ENCODE data around the gene LAMB4. TPM values are rescaled to one million over a fixed set of nuclear protein-coding genes. Genes with fewer than 3 reads are reported as not detected.
A peak's percentile ranks its signal among the peaks of the same experiment; 100 is the strongest.
"Not testable (repeated sequence)": the region's sequence is repeated elsewhere in the genome, so short reads cannot be mapped to it uniquely, and the experiment has no call there.

The LAMB4 gene
- total and polyA plus RNA-seq, 7 experiments from 2014 or later = 0.17 TPM; not detected in 6

- H3K9me3 ChIP-seq (ENCODE audit: control insufficient read depth in 2 of 3, low read length in 3 of 3); H3K4me3 Mint-ChIP-seq; intact Hi-C loops (cut with micrococcal nuclease); ATAC-seq; H3K27me3 ChIP-seq (ENCODE audit: control insufficient read depth in 2 of 2, insufficient read depth in 2 of 2, low read length in 2 of 2); DNase-seq; H3K27ac Mint-ChIP-seq; CTCF ChIA-PET; H3K4me3 ChIP-seq (ENCODE audit: low read length); POLR2A ChIA-PET; H3K9me3 Mint-ChIP-seq; H3K36me3 Mint-ChIP-seq; H3K4me1 Mint-ChIP-seq; H3K4me1 ChIP-seq (ENCODE audit: control insufficient read depth in 2 of 2, insufficient read depth in 2 of 2, low read length in 2 of 2); H3K27ac ChIP-seq (ENCODE audit: low read depth, low read length); H3K36me3 ChIP-seq (ENCODE audit: control insufficient read depth in 2 of 3, insufficient read depth in 3 of 3, low read length in 3 of 3): not testable (repeated sequence)
- peaks cover under 1 to 11% (median 6%) of the 10 kb centered on the region in 5 donors for H3K27me3 Mint-ChIP-seq
These were observed 96.9 kb downstream of the LAMB4 start for GRCh38 chr7:108033309-108033708.

GRCh38 chr7:108030516-108030915 lies 99.6 kb downstream of the LAMB4 start:
- H3K36me3 Mint-ChIP-seq = no peaks in the 10 kb centered on the region
- no peaks in the 10 kb centered on the region for H3K27me3 ChIP-seq (ENCODE audit: control insufficient read depth in 2 of 2, insufficient read depth in 2 of 2, low read length in 2 of 2)
- DNase-seq = no peak
- H3K27me3 Mint-ChIP-seq = peaks cover 0 to 16% (median 9%) of the 10 kb centered on the region in 5 donors
- no peaks in the 10 kb centered on the region for H3K36me3 ChIP-seq (ENCODE audit: control insufficient read depth in 2 of 3, insufficient read depth in 3 of 3, low read length in 3 of 3)
- no peaks in the 10 kb centered on the region for H3K4me1 Mint-ChIP-seq
- no peak overlapping the region for H3K27ac ChIP-seq (ENCODE audit: low read depth, low read length)
- no peaks in the 10 kb centered on the region for H3K4me1 ChIP-seq (ENCODE audit: control insufficient read depth in 2 of 2, insufficient read depth in 2 of 2, low read length in 2 of 2)
- POLR2A ChIA-PET = no interaction called here
- H3K27ac Mint-ChIP-seq = no peak overlapping the region
- no peaks in the 10 kb centered on the region for H3K9me3 ChIP-seq (ENCODE audit: control insufficient read depth in 2 of 3, low read length in 3 of 3)
- intact Hi-C loops (cut with micrococcal nuclease) = no loop called here
- H3K4me3 ChIP-seq (ENCODE audit: low read length) = no peak overlapping the region
- ATAC-seq = no peak
- H3K9me3 Mint-ChIP-seq = no peaks in the 10 kb centered on the region
- CTCF ChIA-PET = interaction anchor here (0.6 kb wide), 1 partner anchor 18 kb away, joined by 3 read pairs; no protein-coding TSS in a partner anchor
- H3K4me3 Mint-ChIP-seq = no peak overlapping the region

- ChIA-PET POLR2A (no interaction called here), CTCF (no interaction called here)
- intact Hi-C loops (cut with micrococcal nuclease) = no loop called here
- ATAC-seq = no peak
- no peak overlapping the region for H3K4me3 ChIP-seq (ENCODE audit: low read length)
- Mint-ChIP-seq H3K27ac (no peak overlapping the region), H3K27me3 (peaks cover 0 to 19% (median 13%) of the 10 kb centered on the region in 5 donors), H3K9me3 (no peaks in the 10 kb centered on the region), H3K4me3 (no peak overlapping the region), H3K36me3 (no peaks in the 10 kb centered on the region), H3K4me1 (no peaks in the 10 kb centered on the region)
- no peaks in the 10 kb centered on the region for H3K36me3 ChIP-seq (ENCODE audit: control insufficient read depth in 2 of 3, insufficient read depth in 3 of 3, low read length in 3 of 3)
- H3K9me3 ChIP-seq (ENCODE audit: control insufficient read depth in 2 of 3, low read length in 3 of 3) = no peaks in the 10 kb centered on the region
- DNase-seq = no peak
- H3K27ac ChIP-seq (ENCODE audit: low read depth, low read length) = no peak overlapping the region
- no peaks in the 10 kb centered on the region for H3K27me3 ChIP-seq (ENCODE audit: control insufficient read depth in 2 of 2, insufficient read depth in 2 of 2, low read length in 2 of 2)
- H3K4me1 ChIP-seq (ENCODE audit: control insufficient read depth in 2 of 2, insufficient read depth in 2 of 2, low read length in 2 of 2) = no peaks in the 10 kb centered on the region
These were observed 101.1 kb downstream of the LAMB4 start for GRCh38 chr7:108029034-108029433.

GRCh38 chr7:108028111-108028510 lies 102.0 kb downstream of the LAMB4 start:
- H3K36me3 ChIP-seq (ENCODE audit: control insufficient read depth in 2 of 3, insufficient read depth in 3 of 3, low read length in 3 of 3) = no peaks in the 10 kb centered on the region
- no peaks in the 10 kb centered on the region for H3K36me3 Mint-ChIP-seq
- H3K27ac Mint-ChIP-seq = no peak overlapping the region
- ATAC-seq (no peak), DNase-seq (no peak)
- no peak overlapping the region for H3K27ac ChIP-seq (ENCODE audit: low read depth, low read length)
- no peaks in the 10 kb centered on the region for H3K4me1 ChIP-seq (ENCODE audit: control insufficient read depth in 2 of 2, insufficient read depth in 2 of 2, low read length in 2 of 2)
- intact Hi-C loops (cut with micrococcal nuclease) = no loop called here
- H3K27me3 Mint-ChIP-seq = peaks cover 0 to 24% (median 13%) of the 10 kb centered on the region in 5 donors
- no peak overlapping the region for H3K4me3 Mint-ChIP-seq
- ChIA-PET CTCF (no interaction called here), POLR2A (no interaction called here)
- H3K9me3 Mint-ChIP-seq = no peaks in the 10 kb centered on the region
- H3K4me1 Mint-ChIP-seq = no peaks in the 10 kb centered on the region
- H3K9me3 ChIP-seq (ENCODE audit: control insufficient read depth in 2 of 3, low read length in 3 of 3) = no peaks in the 10 kb centered on the region
- no peaks in the 10 kb centered on the region for H3K27me3 ChIP-seq (ENCODE audit: control insufficient read depth in 2 of 2, insufficient read depth in 2 of 2, low read length in 2 of 2)
- no peak overlapping the region for H3K4me3 ChIP-seq (ENCODE audit: low read length)

GRCh38 chr7:108027239-108027638 lies 102.9 kb downstream of the LAMB4 start:
- Mint-ChIP-seq H3K36me3 (no peaks in the 10 kb centered on the region), H3K4me1 (no peaks in the 10 kb centered on the region), H3K27ac (no peak overlapping the region), H3K9me3 (no peaks in the 10 kb centered on the region), H3K4me3 (no peak overlapping the region), H3K27me3 (peaks cover 0 to 28% (median 13%) of the 10 kb centered on the region in 5 donors)
- POLR2A ChIA-PET = no interaction called here
- intact Hi-C loops (cut with micrococcal nuclease) = no loop called here
- Histone ChIP-seq H3K36me3 (ENCODE audit: control insufficient read depth in 2 of 3, insufficient read depth in 3 of 3, low read length in 3 of 3) (no peaks in the 10 kb centered on the region), H3K4me1 (ENCODE audit: control insufficient read depth in 2 of 2, insufficient read depth in 2 of 2, low read length in 2 of 2) (no peaks in the 10 kb centered on the region), H3K27ac (ENCODE audit: low read depth, low read length) (no peak overlapping the region), H3K4me3 (ENCODE audit: low read length) (no peak overlapping the region), H3K9me3 (ENCODE audit: control insufficient read depth in 2 of 3, low read length in 3 of 3) (no peaks in the 10 kb centered on the region), H3K27me3 (ENCODE audit: control insufficient read depth in 2 of 2, insufficient read depth in 2 of 2, low read length in 2 of 2) (no peaks in the 10 kb centered on the region)
- no peak for DNase-seq
- CTCF ChIA-PET = no interaction called here
- ATAC-seq = no peak

- ATAC-seq = no peak
- POLR2A ChIA-PET = no interaction called here
- no peaks in the 10 kb centered on the region for H3K9me3 Mint-ChIP-seq
These were observed 103.5 kb downstream of the LAMB4 start for GRCh38 chr7:108026647-108027046.

GRCh38 chr7:108026116-108026515 lies 104.0 kb downstream of the LAMB4 start:
- Mint-ChIP-seq H3K27ac (peak overlapping the region in 1 of 9 donors; percentile 22), H3K9me3 (no peaks in the 10 kb centered on the region), H3K4me1 (no peaks in the 10 kb centered on the region), H3K27me3 (peaks cover 0 to 30% (median 15%) of the 10 kb centered on the region in 5 donors), H3K4me3 (no peak overlapping the region), H3K36me3 (no peaks in the 10 kb centered on the region)
- intact Hi-C loops (cut with micrococcal nuclease) = no loop called here
- H3K4me3 ChIP-seq (ENCODE audit: low read length) = no peak overlapping the region
- CTCF ChIA-PET = no interaction called here
- ATAC-seq (no peak), DNase-seq (no peak)
- H3K27ac ChIP-seq (ENCODE audit: low read depth, low read length) = no peak overlapping the region
- H3K27me3 ChIP-seq (ENCODE audit: control insufficient read depth in 2 of 2, insufficient read depth in 2 of 2, low read length in 2 of 2) = no peaks in the 10 kb centered on the region
- no peaks in the 10 kb centered on the region for H3K9me3 ChIP-seq (ENCODE audit: control insufficient read depth in 2 of 3, low read length in 3 of 3)
- POLR2A ChIA-PET = no interaction called here
- no peaks in the 10 kb centered on the region for H3K4me1 ChIP-seq (ENCODE audit: control insufficient read depth in 2 of 2, insufficient read depth in 2 of 2, low read length in 2 of 2)
- H3K36me3 ChIP-seq (ENCODE audit: control insufficient read depth in 2 of 3, insufficient read depth in 3 of 3, low read length in 3 of 3) = no peaks in the 10 kb centered on the region

More at GRCh38 chr7:108026647-108027046, 103.5 kb downstream of the LAMB4 start:
- no peak overlapping the region for H3K27ac Mint-ChIP-seq
- Histone ChIP-seq H3K4me1 (ENCODE audit: control insufficient read depth in 2 of 2, insufficient read depth in 2 of 2, low read length in 2 of 2) (no peaks in the 10 kb centered on the region), H3K36me3 (ENCODE audit: control insufficient read depth in 2 of 3, insufficient read depth in 3 of 3, low read length in 3 of 3) (no peaks in the 10 kb centered on the region), H3K27me3 (ENCODE audit: control insufficient read depth in 2 of 2, insufficient read depth in 2 of 2, low read length in 2 of 2) (no peaks in the 10 kb centered on the region), H3K4me3 (ENCODE audit: low read length) (no peak overlapping the region), H3K27ac (ENCODE audit: low read depth, low read length) (no peak overlapping the region), H3K9me3 (ENCODE audit: control insufficient read depth in 2 of 3, low read length in 3 of 3) (no peaks in the 10 kb centered on the region)
- H3K27me3 Mint-ChIP-seq = peaks cover 0 to 32% (median 13%) of the 10 kb centered on the region in 5 donors
- intact Hi-C loops (cut with micrococcal nuclease) = no loop called here
- no peaks in the 10 kb centered on the region for H3K4me1 Mint-ChIP-seq
- H3K36me3 Mint-ChIP-seq = no peaks in the 10 kb centered on the region
- H3K4me3 Mint-ChIP-seq = no peak overlapping the region
- CTCF ChIA-PET = no interaction called here
- no peak for DNase-seq
